Sigmoid colon (tissue), 7 donors: ENCODE results near the gene NAA16. TPM values are rescaled to one million over a fixed set of nuclear protein-coding genes. Genes with fewer than 3 reads are reported as not detected.

Source experiments
- DNase-seq: peaks from one replicate; pipeline ENCODE4 v3.0.0-alpha.2; 2019
- H3K27ac ChIP-seq, 4 donors: fragments of 200-600 bp; sonication (generic); one replicate each; pipeline ENCODE4 v1.5.1; 2016 to 2019; ENCODE audit warnings: mild to moderate bottlenecking in 1 of 4
- H3K27me3 ChIP-seq, 3 donors: fragments of 200-600 bp; sonication (generic); one replicate each; pipeline ENCODE4 v1.5.1; 2019; ENCODE audit warnings: mild to moderate bottlenecking in 1 of 3
- H3K36me3 ChIP-seq, 4 donors: fragments of 200-600 bp; sonication (generic); one replicate each; pipeline ENCODE4 v1.5.1; 2016 to 2019
- H3K4me1 ChIP-seq, 4 donors: fragments of 200-600 bp; sonication (generic); one replicate each; pipeline ENCODE4 v1.5.1; 2017 to 2019
- H3K4me3 ChIP-seq, 4 donors: fragments of 200-600 bp; sonication (generic); one replicate each; pipeline ENCODE4 v1.5.1; 2017 to 2019; ENCODE audit warnings: mild to moderate bottlenecking in 2 of 4, moderate library complexity in 1 of 4
- H3K9me3 ChIP-seq, 4 donors: fragments of 200-600 bp in 3 of 4; sonication (generic) in 3 of 4; one replicate each; pipeline versions ENCODE4 v1.5.1 to v1.6.1; 2013 to 2019
- EP300 ChIP-seq, 4 donors: sonication (generic); formaldehyde crosslinking; IDR thresholded peaks; one replicate each; pipeline ENCODE4 v1.6.1; 2017; ENCODE audit warnings: antibody characterized with exemption in 4 of 4
- POLR2A ChIP-seq, 2 donors: fragments of 450-650 bp; IDR thresholded peaks; one replicate each; pipeline ENCODE4 v1.6.1; 2016; ENCODE audit warnings: antibody characterized with exemption in 2 of 2, mild to moderate bottlenecking in 2 of 2, moderate library complexity in 2 of 2
- POLR2AphosphoS5 ChIP-seq, 4 donors: sonication (generic); formaldehyde crosslinking; IDR thresholded peaks; one replicate each; pipeline ENCODE4 v1.6.1; 2017; ENCODE audit warnings: antibody characterized with exemption in 4 of 4
- WGBS, 2 donors: extraction: QIAGEN DNeasy Blood & Tissue Kit; methylation state at CpG; one replicate each; pipeline ENCODE4 v1.1.7; 2013; 5-methylcytosine and 5-hydroxymethylcytosine counted together
- intact Hi-C: fragments of 100-400 bp; cut with DNase I; formaldehyde crosslinking; loops from one replicate; pipeline ENCODE4 v1.15.1; 2023
- polyA plus RNA-seq, 3 donors: library from polyadenylated mRNA; stranded (reverse); fragments of 200-250 nt; gene quantifications; one replicate each; pipeline ENCODE4 v1.2.3, GENCODE V29; 2013
- total RNA-seq, 4 donors: library from RNA; depleted of rRNA; stranded (reverse); fragments of >200 nt; gene quantifications; one replicate each; pipeline ENCODE4 v1.1.0, GENCODE V29; 2016
- TF ChIP-seq, protein P1 (sequence below), 4 experiments: fragments of 450-650 bp in 3 of 4; fragments of 200-600 bp in 1 of 4; IDR thresholded peaks; one replicate each; pipeline ENCODE4 v1.5.1; 2016 to 2019; ENCODE audit warnings: antibody characterized with exemption in 4 of 4, mild to moderate bottlenecking in 3 of 4, moderate library complexity in 2 of 4
- donor health status: healthy with polysubstance abuse.
- donor health status: Bipolar disorder and iron deficiency.
- donor health status: healthy.

Gene NAA16
- total and polyA plus RNA-seq, 7 donors: 2.5 to 24.4 (median 15.2) TPM

DNA sequence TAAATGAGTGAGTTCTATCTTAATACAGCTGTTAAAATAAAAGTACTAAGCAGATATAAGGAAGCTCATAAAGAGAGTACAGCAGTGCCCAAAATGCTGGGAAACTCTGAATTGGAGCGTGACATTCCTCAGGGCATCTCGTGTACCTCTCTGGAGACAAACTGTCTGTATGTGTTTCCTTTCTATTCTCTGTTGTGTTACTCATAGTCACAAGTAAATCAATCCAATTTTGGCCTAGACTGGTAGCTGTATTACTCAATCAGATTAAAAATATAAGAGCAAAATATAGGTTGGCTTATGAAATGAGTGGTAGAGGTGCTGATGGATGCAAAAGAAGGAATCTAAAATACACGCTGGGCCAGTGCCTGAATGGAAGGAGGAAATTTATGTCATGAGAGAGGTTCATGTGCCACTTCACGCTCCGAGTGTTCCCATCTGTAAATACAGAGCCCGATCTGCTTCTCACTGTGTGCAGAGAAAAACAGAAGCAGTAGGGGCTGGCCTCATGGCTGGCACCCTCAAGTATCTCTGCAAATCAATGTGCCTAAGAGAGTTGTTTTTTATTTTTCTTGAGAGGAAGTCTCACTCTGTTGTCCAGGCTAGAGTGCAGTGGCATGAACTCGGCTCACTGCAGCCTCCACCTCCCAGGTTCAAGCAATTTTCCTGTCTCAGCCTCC, 87.6 kb downstream of the NAA16 start:
- Histone ChIP-seq H3K4me3 (no peak overlapping the region), H3K36me3 (no peaks in the 10 kb centered on the region), H3K27ac (no peak overlapping the region), H3K4me1 (no peaks in the 10 kb centered on the region), H3K27me3 (no peaks in the 10 kb centered on the region), H3K9me3 (peaks cover 0 to 1% (median 0%) of the 10 kb centered on the region in 4 donors)
- TF ChIP-seq POLR2A (IDR thresholded peaks at IDR 0.05): no peak
- TF ChIP-seq POLR2AphosphoS5 (IDR thresholded peaks at IDR 0.05): no peak
- TF ChIP-seq, protein P1, sequence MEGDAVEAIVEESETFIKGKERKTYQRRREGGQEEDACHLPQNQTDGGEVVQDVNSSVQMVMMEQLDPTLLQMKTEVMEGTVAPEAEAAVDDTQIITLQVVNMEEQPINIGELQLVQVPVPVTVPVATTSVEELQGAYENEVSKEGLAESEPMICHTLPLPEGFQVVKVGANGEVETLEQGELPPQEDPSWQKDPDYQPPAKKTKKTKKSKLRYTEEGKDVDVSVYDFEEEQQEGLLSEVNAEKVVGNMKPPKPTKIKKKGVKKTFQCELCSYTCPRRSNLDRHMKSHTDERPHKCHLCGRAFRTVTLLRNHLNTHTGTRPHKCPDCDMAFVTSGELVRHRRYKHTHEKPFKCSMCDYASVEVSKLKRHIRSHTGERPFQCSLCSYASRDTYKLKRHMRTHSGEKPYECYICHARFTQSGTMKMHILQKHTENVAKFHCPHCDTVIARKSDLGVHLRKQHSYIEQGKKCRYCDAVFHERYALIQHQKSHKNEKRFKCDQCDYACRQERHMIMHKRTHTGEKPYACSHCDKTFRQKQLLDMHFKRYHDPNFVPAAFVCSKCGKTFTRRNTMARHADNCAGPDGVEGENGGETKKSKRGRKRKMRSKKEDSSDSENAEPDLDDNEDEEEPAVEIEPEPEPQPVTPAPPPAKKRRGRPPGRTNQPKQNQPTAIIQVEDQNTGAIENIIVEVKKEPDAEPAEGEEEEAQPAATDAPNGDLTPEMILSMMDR (IDR thresholded peaks at IDR 0.05): no peak
- no peak for TF ChIP-seq EP300 (IDR thresholded peaks at IDR 0.05)
- intact Hi-C loops: no loop called here
- no peak for DNase-seq
- whole genome bisulfite sequencing, 2 donors: 86% methylated on average over 7 of the region's 7 CpGs

DNA sequence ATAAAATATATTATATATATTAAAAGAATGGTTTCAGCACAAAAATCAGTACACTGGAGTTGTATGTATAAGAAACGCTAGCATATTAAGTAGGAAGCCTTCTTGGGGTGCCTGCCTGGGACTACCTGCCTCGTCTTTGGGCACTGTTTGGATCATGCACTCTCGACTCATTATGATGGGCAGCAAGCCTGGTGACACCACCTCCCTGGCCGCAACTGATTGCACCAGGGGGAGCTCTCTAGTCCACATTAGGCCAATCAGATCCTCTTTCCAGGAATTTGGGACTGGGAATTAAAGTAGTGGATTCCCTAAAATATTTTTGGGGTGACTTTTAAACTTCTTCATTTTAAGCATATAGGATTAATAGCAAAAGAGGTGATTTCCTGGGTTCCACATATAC, 90.3 kb downstream of the NAA16 start:
- TF ChIP-seq POLR2AphosphoS5 (IDR thresholded peaks at IDR 0.05) (no peak), EP300 (IDR thresholded peaks at IDR 0.05) (no peak), POLR2A (IDR thresholded peaks at IDR 0.05) (no peak)
- TF ChIP-seq, protein P1 (IDR thresholded peaks at IDR 0.05): no peak
- H3K27ac ChIP-seq: no peak overlapping the region
- WGBS, 2 donors: 86 to 87% methylated on average over 4 of the region's 4 CpGs
- H3K9me3 ChIP-seq: peaks cover 0 to 3% (median under 1%) of the 10 kb centered on the region in 4 donors
- H3K4me3 ChIP-seq: no peak overlapping the region
- DNase-seq: no peak
- no peaks in the 10 kb centered on the region for H3K4me1 ChIP-seq
- intact Hi-C loops: no loop called here
- no peaks in the 10 kb centered on the region for H3K27me3 ChIP-seq
- H3K36me3 ChIP-seq: no peaks in the 10 kb centered on the region

DNA sequence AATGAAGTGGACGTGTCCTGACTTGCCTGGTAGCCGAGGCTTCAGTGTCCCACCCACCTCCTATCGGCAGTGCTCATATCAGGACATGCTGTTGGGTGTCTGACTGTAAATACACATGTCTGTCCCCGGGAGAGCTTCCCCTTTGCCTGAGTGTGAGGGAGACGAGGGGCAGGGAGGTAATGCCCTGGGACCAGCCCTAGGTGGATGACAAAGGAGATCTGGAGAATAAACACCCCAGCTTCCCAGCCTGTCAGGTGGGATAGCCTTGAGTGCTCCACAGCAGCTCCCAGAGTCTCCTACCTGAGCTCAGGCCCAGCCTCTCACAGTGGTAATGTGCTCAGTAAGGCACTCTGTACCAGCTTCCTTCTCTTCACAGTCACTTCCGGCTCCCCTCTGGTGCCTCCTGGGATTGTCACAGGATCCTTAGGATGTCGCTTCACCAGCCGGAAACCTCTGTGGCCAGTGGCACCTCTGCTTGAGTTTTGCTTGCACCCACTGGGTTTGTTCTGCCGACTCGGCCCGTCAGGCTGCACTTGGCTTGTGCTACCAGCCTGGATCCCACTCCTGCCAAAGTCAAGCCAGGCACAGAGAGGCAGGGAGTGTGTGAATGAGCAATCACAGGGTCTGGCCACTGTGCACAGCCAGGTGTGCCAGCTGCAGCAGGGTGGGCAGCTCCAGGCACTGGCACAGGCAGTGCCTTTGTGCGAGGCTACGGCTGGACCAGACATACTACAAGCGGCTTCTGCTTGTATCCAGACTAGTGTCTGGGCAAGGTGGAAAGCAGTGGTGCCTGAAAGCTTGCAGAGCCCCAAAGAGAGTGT, 91.8 kb downstream of the NAA16 start:
- Histone ChIP-seq H3K9me3 (peaks cover 0 to 3% (median under 1%) of the 10 kb centered on the region in 4 donors), H3K36me3 (no peaks in the 10 kb centered on the region), H3K27me3 (no peaks in the 10 kb centered on the region), H3K4me3 (no peak overlapping the region), H3K4me1 (no peaks in the 10 kb centered on the region), H3K27ac (no peak overlapping the region)
- DNase-seq: no peak
- intact Hi-C loops: no loop called here
- TF ChIP-seq EP300 (IDR thresholded peaks at IDR 0.05): no peak
- TF ChIP-seq, protein P1 (IDR thresholded peaks at IDR 0.05): no peak
- no peak for TF ChIP-seq POLR2A (IDR thresholded peaks at IDR 0.05)
- no peak for TF ChIP-seq POLR2AphosphoS5 (IDR thresholded peaks at IDR 0.05)
- WGBS, 2 donors: 88% methylated on average over 14 of the region's 14 CpGs

DNA sequence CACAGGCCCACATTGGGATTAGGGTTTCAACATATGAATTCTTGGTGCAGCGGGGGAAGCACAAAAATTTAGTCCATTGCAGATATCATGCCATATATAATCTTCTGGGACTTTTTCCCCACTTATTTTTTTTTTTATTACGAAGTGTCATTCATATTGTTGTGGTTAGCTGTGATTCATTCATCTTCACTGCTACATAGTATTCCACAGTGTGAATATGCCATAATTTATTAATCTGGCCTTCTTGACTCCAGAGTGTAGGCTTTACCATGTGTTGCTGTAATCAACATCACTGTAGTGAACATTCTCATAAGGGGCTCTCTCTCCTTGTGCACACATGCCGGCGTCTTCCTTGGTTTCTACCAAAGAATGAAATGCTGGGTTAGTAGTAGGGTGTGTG, 92.9 kb downstream of the NAA16 start:
- Histone ChIP-seq H3K9me3 (peaks cover 0 to 3% (median under 1%) of the 10 kb centered on the region in 4 donors), H3K4me1 (no peaks in the 10 kb centered on the region), H3K27ac (no peak overlapping the region), H3K27me3 (no peaks in the 10 kb centered on the region), H3K36me3 (no peaks in the 10 kb centered on the region), H3K4me3 (no peak overlapping the region)
- intact Hi-C loops: no loop called here
- WGBS, 2 donors: 73 to 97% methylated on average over 4 of the region's 4 CpGs
- TF ChIP-seq POLR2AphosphoS5 (IDR thresholded peaks at IDR 0.05) (no peak), EP300 (IDR thresholded peaks at IDR 0.05) (no peak), POLR2A (IDR thresholded peaks at IDR 0.05) (no peak)
- TF ChIP-seq, protein P1 (IDR thresholded peaks at IDR 0.05): no peak
- no peak for DNase-seq
